ENCODE measurements around the gene FLRT1. TPM values are rescaled to one million over a fixed set of nuclear protein-coding genes. Genes with fewer than 3 reads are reported as not detected.

The FLRT1 gene
- total RNA-seq, 4 donors from 2014 or later: 1.1 to 4.7 (median 3.6) TPM

GRCh38 chr11:64040684-64041322 is 5.1 kb downstream of the FLRT1 start:
- H3K9me3 ChIP-seq: no peaks in the 10 kb centered on the region
- no peak overlapping the region for H3K4me3 ChIP-seq
- ATAC-seq: no peak
- peaks cover 12% of the 10 kb centered on the region for H3K27me3 ChIP-seq
- TF ChIP-seq CTCF (IDR thresholded peaks at IDR 0.05): peak in 3 of 4 experiments; percentile 13 to 52 (median 22)
- TF ChIP-seq EP300 (IDR thresholded peaks at IDR 0.05): no peak
- no peak for TF ChIP-seq POLR2AphosphoS5 (IDR thresholded peaks at IDR 0.05)
- peak overlapping the region in 2 of 4 donors; percentile 17 to 49 for H3K27ac ChIP-seq
- peaks cover 0 to 20% (median 4%) of the 10 kb centered on the region in 3 donors for H3K4me1 ChIP-seq
- H3K36me3 ChIP-seq: no peaks in the 10 kb centered on the region
- 50 to 63% methylated on average over 1 to 10 of the region's 20 CpGs for WGBS, 2 donors (ENCODE audit: low coverage in 1 of 2)

- ATAC-seq: no peak
- Histone ChIP-seq H3K9me3 (no peaks in the 10 kb centered on the region), H3K4me3 (no peak overlapping the region), H3K27me3 (peaks cover 1% of the 10 kb centered on the region), H3K36me3 (no peaks in the 10 kb centered on the region), H3K4me1 (peaks cover 0 to 9% (median 0%) of the 10 kb centered on the region in 3 donors), H3K27ac (peak overlapping the region in 1 of 4 donors; percentile 42)
- 71% methylated on average over 2 of the region's 9 CpGs; no CpG with 5 or more reads in 1 of the 2 donors for WGBS, 2 donors (ENCODE audit: low coverage in 1 of 2)
- TF ChIP-seq EP300 (IDR thresholded peaks at IDR 0.05) (no peak), POLR2AphosphoS5 (IDR thresholded peaks at IDR 0.05) (no peak), POLR2A (IDR thresholded peaks at IDR 0.05) (no peak), CTCF (IDR thresholded peaks at IDR 0.05) (no peak)
These were observed 6.1 kb downstream of the FLRT1 start for GRCh38 chr11:64041846-64042245.

- Histone ChIP-seq H3K9me3 (no peaks in the 10 kb centered on the region), H3K4me3 (no peak overlapping the region), H3K4me1 (peaks cover 0 to 5% (median 0%) of the 10 kb centered on the region in 3 donors), H3K27ac (peak overlapping the region in 1 of 4 donors; percentile 42), H3K36me3 (no peaks in the 10 kb centered on the region), H3K27me3 (no peaks in the 10 kb centered on the region)
- TF ChIP-seq CTCF (IDR thresholded peaks at IDR 0.05): no peak
- TF ChIP-seq EP300 (IDR thresholded peaks at IDR 0.05): no peak
- no peak for TF ChIP-seq POLR2A (IDR thresholded peaks at IDR 0.05)
- no peak for TF ChIP-seq POLR2AphosphoS5 (IDR thresholded peaks at IDR 0.05)
- no CpG with 5 or more reads among the region's 4 CpGs for WGBS, 2 donors (ENCODE audit: low coverage in 1 of 2)
- no peak for ATAC-seq
These were observed 6.6 kb downstream of the FLRT1 start for GRCh38 chr11:64042301-64042700.

- no peaks in the 10 kb centered on the region for H3K36me3 ChIP-seq
- TF ChIP-seq POLR2AphosphoS5 (IDR thresholded peaks at IDR 0.05) (no peak), EP300 (IDR thresholded peaks at IDR 0.05) (no peak), POLR2A (IDR thresholded peaks at IDR 0.05) (no peak), CTCF (IDR thresholded peaks at IDR 0.05) (no peak)
- H3K4me1 ChIP-seq: peaks cover 0 to 5% (median 0%) of the 10 kb centered on the region in 3 donors
- H3K27me3 ChIP-seq: no peaks in the 10 kb centered on the region
- no peaks in the 10 kb centered on the region for H3K9me3 ChIP-seq
- 83 to 96% methylated on average over 1 to 5 of the region's 5 CpGs for WGBS, 2 donors (ENCODE audit: low coverage in 1 of 2)
- no peak overlapping the region for H3K27ac ChIP-seq
- ATAC-seq: no peak
- H3K4me3 ChIP-seq: no peak overlapping the region
These were observed 7.8 kb downstream of the FLRT1 start for GRCh38 chr11:64043545-64043944.

Measured in gastroesophageal sphincter (tissue), 4 donors.